ENCODE data around the gene DOP1A.

Gene DOP1A

DNA sequence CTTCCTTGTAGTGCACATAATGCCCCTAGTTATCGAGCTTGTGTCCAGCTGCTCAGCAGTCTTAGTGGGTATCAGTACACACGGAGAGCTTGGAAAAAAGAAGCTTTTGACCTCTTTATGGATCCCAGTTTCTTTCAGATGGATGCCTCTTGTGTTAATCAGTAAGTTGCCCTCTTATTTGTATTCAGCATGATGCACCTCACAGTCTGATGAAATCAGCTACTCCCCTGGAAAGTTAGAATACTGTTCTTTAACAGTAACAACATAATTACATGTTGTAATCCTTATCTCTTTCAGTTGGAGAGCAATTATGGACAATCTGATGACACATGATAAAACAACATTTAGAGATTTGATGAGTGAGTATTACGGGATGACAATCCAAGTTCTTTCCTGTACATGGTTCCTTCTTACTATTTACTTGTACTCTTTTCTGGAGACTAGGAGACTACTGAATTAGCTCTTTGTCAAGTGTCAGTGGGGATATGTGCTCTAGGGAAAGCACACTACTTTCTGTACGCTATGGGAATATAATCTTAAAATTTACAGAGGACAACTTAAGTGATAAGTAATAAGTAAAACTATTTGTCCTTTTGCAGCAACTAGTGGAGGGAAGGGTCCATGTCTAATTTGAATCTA, 86.5 kb downstream of the DOP1A start:
- Histone ChIP-seq H3K27ac (peak overlapping the region; percentile 63), H3K36me3 (peaks cover 2% of the 10 kb centered on the region; the same call in 1 of the 2 replicates), H3K4me3 (ENCODE audit: low read depth, low read length) (no peak overlapping the region), H3K27me3 (ENCODE audit: insufficient read depth, low read depth, severe bottlenecking) (no peaks in the 10 kb centered on the region), H3K9me3 (ENCODE audit: severe bottlenecking) (no peaks in the 10 kb centered on the region)
- DNase-seq, result no peak
- TF ChIP-seq, protein P1, sequence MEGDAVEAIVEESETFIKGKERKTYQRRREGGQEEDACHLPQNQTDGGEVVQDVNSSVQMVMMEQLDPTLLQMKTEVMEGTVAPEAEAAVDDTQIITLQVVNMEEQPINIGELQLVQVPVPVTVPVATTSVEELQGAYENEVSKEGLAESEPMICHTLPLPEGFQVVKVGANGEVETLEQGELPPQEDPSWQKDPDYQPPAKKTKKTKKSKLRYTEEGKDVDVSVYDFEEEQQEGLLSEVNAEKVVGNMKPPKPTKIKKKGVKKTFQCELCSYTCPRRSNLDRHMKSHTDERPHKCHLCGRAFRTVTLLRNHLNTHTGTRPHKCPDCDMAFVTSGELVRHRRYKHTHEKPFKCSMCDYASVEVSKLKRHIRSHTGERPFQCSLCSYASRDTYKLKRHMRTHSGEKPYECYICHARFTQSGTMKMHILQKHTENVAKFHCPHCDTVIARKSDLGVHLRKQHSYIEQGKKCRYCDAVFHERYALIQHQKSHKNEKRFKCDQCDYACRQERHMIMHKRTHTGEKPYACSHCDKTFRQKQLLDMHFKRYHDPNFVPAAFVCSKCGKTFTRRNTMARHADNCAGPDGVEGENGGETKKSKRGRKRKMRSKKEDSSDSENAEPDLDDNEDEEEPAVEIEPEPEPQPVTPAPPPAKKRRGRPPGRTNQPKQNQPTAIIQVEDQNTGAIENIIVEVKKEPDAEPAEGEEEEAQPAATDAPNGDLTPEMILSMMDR (IDR thresholded peaks at IDR 0.05; ENCODE audit: low read depth, low read length), result no peak

DNA sequence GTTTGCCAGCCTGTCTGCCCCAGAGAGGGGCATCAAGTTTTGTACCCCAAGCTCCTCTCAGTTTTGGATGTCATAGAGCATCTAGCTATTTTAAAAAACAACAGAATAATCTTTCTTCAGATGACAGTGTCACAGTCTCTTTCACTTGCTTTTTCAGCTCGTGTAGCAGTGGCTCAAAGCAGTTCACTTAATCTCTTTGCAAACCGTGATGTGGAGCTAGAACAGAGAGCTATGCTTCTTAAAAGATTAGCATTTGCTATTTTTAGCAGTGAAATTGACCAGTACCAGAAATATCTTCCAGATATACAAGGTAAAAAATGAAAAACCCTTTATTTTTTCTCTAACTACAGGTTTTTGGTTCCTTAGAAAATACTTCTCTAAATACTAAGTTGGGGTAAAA, 88.3 kb downstream of the DOP1A start:
- H3K27ac ChIP-seq, result peak overlapping the region; percentile 63
- no peaks in the 10 kb centered on the region for H3K27me3 ChIP-seq (ENCODE audit: insufficient read depth, low read depth, severe bottlenecking)
- DNase-seq, result peak; percentile 30
- no peaks in the 10 kb centered on the region for H3K9me3 ChIP-seq (ENCODE audit: severe bottlenecking)
- peak overlapping the region; percentile 22 for H3K4me3 ChIP-seq (ENCODE audit: low read depth, low read length)
- H3K36me3 ChIP-seq, result peaks cover 2% of the 10 kb centered on the region; the same call in 1 of the 2 replicates
- TF ChIP-seq, protein P1 (IDR thresholded peaks at IDR 0.05; ENCODE audit: low read depth, low read length), result no peak

DNA sequence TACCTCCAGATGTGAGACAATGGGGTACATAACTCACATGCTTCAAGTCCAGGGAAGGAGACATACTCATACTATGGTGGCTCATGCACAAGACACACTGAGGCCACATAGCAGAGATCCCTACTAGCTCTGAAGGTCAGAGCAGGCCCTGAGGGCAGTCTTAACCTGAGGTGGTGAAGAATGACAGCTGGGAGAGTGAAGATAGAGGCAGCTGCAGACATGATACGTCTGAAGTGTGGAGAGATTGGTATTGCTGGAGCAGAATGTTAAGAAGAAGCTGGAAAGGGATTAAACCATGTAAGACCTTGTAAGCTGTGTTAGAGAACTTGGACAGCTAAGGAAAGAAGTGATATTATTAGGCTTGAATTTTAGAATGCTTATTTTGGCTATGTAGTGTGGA, 92.7 kb downstream of the DOP1A start:
- Histone ChIP-seq H3K27ac (no peak overlapping the region), H3K9me3 (ENCODE audit: severe bottlenecking) (no peaks in the 10 kb centered on the region), H3K4me3 (ENCODE audit: low read depth, low read length) (no peak overlapping the region), H3K36me3 (peaks cover 9% of the 10 kb centered on the region), H3K27me3 (ENCODE audit: insufficient read depth, low read depth, severe bottlenecking) (no peaks in the 10 kb centered on the region)
- TF ChIP-seq, protein P1 (IDR thresholded peaks at IDR 0.05; ENCODE audit: low read depth, low read length), result no peak
- peak; percentile 66 for DNase-seq

DNA sequence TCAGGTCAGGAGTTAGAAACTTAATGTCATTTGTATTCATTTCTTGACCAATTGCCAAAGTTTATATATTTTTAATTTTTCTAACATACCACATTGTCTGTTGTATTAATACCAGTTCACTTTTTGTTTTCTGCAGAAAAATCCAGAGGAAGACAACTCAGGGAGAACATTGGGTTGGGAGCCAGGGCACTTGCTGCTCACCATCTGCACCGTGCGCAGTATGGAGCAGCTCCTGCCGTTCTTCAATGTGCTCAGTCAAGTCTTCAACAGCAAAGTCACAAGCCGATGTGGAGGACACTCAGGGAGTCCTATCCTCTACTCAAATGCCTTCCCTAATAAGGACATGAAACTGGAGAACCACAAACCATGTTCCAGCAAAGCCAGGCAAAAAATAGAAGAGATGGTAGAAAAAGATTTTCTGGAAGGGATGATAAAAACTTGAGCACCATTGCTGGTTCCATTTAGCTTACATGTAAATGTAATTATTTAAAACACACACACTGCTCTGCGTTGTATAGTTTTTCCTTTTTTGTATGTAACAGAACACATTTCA, 100.3 kb downstream of the DOP1A start:
- no peak for DNase-seq
- TF ChIP-seq, protein P1 (IDR thresholded peaks at IDR 0.05; ENCODE audit: low read depth, low read length), result no peak
- H3K4me3 ChIP-seq (ENCODE audit: low read depth, low read length), result no peak overlapping the region
- H3K27me3 ChIP-seq (ENCODE audit: insufficient read depth, low read depth, severe bottlenecking), result no peaks in the 10 kb centered on the region
- H3K36me3 ChIP-seq, result peaks cover 58% of the 10 kb centered on the region
- no peaks in the 10 kb centered on the region for H3K9me3 ChIP-seq (ENCODE audit: severe bottlenecking)
- H3K27ac ChIP-seq, result no peak overlapping the region

DNA sequence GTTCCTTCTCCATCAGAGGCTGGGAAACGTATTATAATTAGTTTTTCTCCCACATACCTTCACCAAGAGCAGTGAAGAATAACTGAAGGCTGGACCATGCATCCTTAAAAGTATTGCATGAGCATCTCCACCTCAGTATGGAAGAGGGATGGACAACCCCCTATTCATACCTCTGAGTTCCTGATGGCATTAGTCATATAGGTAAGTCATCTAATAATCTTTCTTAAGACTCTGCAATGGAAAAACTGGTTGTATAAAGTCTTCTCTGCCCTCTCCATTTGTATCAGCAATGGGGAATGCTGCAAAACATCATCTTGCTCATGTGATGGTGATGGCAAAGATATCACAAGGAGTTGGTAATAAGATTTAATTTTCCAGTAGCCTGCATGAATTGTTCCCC, 101.1 kb downstream of the DOP1A start:
- no peak overlapping the region for H3K4me3 ChIP-seq (ENCODE audit: low read depth, low read length)
- H3K27me3 ChIP-seq (ENCODE audit: insufficient read depth, low read depth, severe bottlenecking), result no peaks in the 10 kb centered on the region
- peaks cover 60% of the 10 kb centered on the region for H3K36me3 ChIP-seq
- no peak overlapping the region for H3K27ac ChIP-seq
- H3K9me3 ChIP-seq (ENCODE audit: severe bottlenecking), result no peaks in the 10 kb centered on the region
- TF ChIP-seq, protein P1 (IDR thresholded peaks at IDR 0.05; ENCODE audit: low read depth, low read length), result no peak
- DNase-seq, result no peak

DNA sequence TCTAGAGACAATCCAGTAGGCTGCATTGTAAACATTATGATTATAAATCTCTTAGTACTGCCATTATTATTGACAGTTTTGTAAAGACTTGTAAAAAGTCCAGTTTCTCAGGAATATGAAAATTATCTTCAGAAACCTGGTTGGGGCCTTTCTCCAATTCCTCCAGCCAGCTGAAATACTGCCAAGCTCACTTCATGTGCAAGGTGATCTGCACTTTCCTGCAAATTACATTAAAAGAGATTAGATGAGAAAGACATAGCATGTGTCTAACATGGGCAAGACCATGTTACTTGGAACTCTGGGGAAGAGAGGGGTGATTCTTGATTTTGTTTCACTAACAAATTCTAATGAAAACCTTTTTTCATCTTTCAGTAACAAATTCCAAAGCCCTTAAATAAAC, 101.6 kb downstream of the DOP1A start:
- H3K4me3 ChIP-seq (ENCODE audit: low read depth, low read length), result no peak overlapping the region
- TF ChIP-seq, protein P1 (IDR thresholded peaks at IDR 0.05; ENCODE audit: low read depth, low read length), result no peak
- H3K27ac ChIP-seq, result no peak overlapping the region
- H3K36me3 ChIP-seq, result peaks cover 62% of the 10 kb centered on the region
- no peaks in the 10 kb centered on the region for H3K9me3 ChIP-seq (ENCODE audit: severe bottlenecking)
- no peak for DNase-seq
- H3K27me3 ChIP-seq (ENCODE audit: insufficient read depth, low read depth, severe bottlenecking), result no peaks in the 10 kb centered on the region

Data from WERI-Rb-1 (cell line).